ENCODE results near the gene ABCA6. TPM values are rescaled to one million over a fixed set of nuclear protein-coding genes. Genes with fewer than 3 reads are reported as not detected.

Gene ABCA6
- total and polyA plus RNA-seq, 2 of the 13 experiments (the other 11 are each of a cell fraction or from before 2014, with no cell fraction given): 0.05 to 0.11 TPM

- TF ChIP-seq ZNF761 (CRISPR knock-in tag; conservative IDR thresholded peaks at IDR 0.05) (peak; percentile 64; the same call in 1 of the 2 replicates), PRPF4 (IDR thresholded peaks at IDR 0.05; ENCODE audit: low read depth, low read length, poor library complexity, severe bottlenecking) (no peak), SNRNP70 (IDR thresholded peaks at IDR 0.05; ENCODE audit: low read depth, low read length) (no peak), CBX1 (IDR thresholded peaks at IDR 0.05; ENCODE audit: low read depth) (peak; percentile 88), ZNF713 (CRISPR knock-in tag; IDR thresholded peaks at IDR 0.05) (no peak), PHF21A (CRISPR knock-in tag; IDR thresholded peaks at IDR 0.05) (peak; percentile 88; the same call in 1 of the 2 replicates), HMGA1 (CRISPR knock-in tag; conservative IDR thresholded peaks at IDR 0.05) (no peak), ZNF550 (CRISPR knock-in tag; IDR thresholded peaks at IDR 0.05; ENCODE audit: borderline replicate concordance) (no peak), TBX3 (IDR thresholded peaks at IDR 0.05; ENCODE audit: borderline replicate concordance) (peak; percentile 59), ZNF75D (CRISPR knock-in tag; IDR thresholded peaks at IDR 0.05; ENCODE audit: borderline replicate concordance) (no peak), ZNF383 (CRISPR knock-in tag; IDR thresholded peaks at IDR 0.05; ENCODE audit: borderline replicate concordance) (no peak), ZNF546 (CRISPR knock-in tag; conservative IDR thresholded peaks at IDR 0.05) (no peak)
- TF ChIP-seq, protein P1, sequence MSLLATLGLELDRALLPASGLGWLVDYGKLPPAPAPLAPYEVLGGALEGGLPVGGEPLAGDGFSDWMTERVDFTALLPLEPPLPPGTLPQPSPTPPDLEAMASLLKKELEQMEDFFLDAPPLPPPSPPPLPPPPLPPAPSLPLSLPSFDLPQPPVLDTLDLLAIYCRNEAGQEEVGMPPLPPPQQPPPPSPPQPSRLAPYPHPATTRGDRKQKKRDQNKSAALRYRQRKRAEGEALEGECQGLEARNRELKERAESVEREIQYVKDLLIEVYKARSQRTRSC (CRISPR knock-in tag; IDR thresholded peaks at IDR 0.05; ENCODE audit: low read depth): no peak
- TF ChIP-seq, protein P2, sequence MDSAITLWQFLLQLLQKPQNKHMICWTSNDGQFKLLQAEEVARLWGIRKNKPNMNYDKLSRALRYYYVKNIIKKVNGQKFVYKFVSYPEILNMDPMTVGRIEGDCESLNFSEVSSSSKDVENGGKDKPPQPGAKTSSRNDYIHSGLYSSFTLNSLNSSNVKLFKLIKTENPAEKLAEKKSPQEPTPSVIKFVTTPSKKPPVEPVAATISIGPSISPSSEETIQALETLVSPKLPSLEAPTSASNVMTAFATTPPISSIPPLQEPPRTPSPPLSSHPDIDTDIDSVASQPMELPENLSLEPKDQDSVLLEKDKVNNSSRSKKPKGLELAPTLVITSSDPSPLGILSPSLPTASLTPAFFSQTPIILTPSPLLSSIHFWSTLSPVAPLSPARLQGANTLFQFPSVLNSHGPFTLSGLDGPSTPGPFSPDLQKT (CRISPR knock-in tag; IDR thresholded peaks at IDR 0.05; ENCODE audit: borderline replicate concordance): no peak
- TF ChIP-seq, protein P3, sequence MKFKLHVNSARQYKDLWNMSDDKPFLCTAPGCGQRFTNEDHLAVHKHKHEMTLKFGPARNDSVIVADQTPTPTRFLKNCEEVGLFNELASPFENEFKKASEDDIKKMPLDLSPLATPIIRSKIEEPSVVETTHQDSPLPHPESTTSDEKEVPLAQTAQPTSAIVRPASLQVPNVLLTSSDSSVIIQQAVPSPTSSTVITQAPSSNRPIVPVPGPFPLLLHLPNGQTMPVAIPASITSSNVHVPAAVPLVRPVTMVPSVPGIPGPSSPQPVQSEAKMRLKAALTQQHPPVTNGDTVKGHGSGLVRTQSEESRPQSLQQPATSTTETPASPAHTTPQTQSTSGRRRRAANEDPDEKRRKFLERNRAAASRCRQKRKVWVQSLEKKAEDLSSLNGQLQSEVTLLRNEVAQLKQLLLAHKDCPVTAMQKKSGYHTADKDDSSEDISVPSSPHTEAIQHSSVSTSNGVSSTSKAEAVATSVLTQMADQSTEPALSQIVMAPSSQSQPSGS (CRISPR knock-in tag; IDR thresholded peaks at IDR 0.05): peak; percentile 97
- TF ChIP-seq, protein P4, sequence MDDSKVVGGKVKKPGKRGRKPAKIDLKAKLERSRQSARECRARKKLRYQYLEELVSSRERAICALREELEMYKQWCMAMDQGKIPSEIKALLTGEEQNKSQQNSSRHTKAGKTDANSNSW (CRISPR knock-in tag; IDR thresholded peaks at IDR 0.05; ENCODE audit: borderline replicate concordance): no peak
- TF ChIP-seq, protein P5, sequence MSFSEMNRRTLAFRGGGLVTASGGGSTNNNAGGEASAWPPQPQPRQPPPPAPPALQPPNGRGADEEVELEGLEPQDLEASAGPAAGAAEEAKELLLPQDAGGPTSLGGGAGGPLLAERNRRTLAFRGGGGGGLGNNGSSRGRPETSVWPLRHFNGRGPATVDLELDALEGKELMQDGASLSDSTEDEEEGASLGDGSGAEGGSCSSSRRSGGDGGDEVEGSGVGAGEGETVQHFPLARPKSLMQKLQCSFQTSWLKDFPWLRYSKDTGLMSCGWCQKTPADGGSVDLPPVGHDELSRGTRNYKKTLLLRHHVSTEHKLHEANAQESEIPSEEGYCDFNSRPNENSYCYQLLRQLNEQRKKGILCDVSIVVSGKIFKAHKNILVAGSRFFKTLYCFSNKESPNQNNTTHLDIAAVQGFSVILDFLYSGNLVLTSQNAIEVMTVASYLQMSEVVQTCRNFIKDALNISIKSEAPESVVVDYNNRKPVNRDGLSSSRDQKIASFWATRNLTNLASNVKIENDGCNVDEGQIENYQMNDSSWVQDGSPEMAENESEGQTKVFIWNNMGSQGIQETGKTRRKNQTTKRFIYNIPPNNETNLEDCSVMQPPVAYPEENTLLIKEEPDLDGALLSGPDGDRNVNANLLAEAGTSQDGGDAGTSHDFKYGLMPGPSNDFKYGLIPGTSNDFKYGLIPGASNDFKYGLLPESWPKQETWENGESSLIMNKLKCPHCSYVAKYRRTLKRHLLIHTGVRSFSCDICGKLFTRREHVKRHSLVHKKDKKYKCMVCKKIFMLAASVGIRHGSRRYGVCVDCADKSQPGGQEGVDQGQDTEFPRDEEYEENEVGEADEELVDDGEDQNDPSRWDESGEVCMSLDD (CRISPR knock-in tag; IDR thresholded peaks at IDR 0.05; ENCODE audit: borderline replicate concordance): peak; percentile 84; the same call in 1 of the 2 replicates
- TF ChIP-seq, protein P6, sequence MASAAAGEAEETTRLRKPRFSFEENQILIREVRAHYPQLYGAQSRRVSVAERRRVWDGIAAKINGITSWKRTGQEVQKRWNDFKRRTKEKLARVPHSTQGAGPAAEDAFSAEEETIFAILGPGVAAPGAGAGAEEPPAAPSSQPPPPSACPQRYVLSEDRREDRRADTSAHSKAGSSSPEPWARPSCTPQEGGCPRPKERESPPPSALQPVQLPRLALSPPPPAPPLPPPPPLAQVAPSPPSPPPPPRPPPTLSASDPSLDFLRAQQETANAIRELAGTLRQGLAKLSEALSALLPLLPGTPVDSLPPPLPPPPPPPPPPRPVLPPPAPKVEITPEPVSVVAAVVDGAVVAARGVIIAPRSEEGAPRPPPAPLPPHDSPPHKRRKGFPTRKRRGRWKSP (CRISPR knock-in tag; IDR thresholded peaks at IDR 0.05): no peak
- TF ChIP-seq, protein P7, sequence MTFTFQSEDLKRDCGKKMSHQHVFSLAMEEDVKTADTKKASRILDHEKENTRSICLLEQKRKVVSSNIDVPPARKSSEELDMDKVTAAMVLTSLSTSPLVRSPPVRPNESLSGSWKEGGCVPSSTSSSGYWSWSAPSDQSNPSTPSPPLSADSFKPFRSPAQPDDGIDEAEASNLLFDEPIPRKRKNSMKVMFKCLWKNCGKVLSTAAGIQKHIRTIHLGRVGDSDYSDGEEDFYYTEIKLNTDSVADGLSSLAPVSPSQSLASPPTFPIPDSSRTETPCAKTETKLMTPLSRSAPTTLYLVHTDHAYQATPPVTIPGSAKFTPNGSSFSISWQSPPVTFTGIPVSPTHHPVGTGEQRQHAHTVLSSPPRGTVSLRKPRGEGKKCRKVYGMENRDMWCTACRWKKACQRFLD (CRISPR knock-in tag; IDR thresholded peaks at IDR 0.05; ENCODE audit: borderline replicate concordance): peak; percentile 55; the same call in 1 of the 2 replicates
Measured at GRCh38 chr17:69047368-69048263, 94.1 kb downstream of the ABCA6 start (continued).

Measured in HepG2 (cell line).